ENCODE results near the gene PKP4.
"Not testable (repeated sequence)": the region's sequence is repeated elsewhere in the genome, so short reads cannot be mapped to it uniquely, and the experiment has no call there.

DNA sequence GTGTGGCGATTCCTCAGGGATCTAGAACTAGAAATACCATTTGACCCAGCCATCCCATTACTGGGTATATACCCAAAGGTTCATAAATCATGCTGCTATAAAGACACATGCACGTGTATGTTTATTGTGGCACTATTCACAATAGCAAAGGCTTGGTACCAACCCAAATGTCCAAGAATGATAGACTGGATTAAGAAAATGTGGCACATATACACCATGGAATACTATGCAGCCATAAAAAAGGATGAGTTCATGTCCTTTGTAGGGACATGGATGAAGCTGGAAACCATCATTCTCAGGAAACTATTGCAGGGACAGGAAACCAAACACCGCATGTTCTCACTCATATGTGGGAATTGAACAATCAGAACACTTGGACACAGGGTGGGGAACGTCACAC is 17.7 kb upstream of the PKP4 start:
- TF ChIP-seq POLR2A, CTCF, POLR2AphosphoS5 (IDR thresholded peaks at IDR 0.05): not testable (repeated sequence)
